NCI-H187 (cell line): ENCODE measurements around the gene SLC35F3.
A peak's percentile ranks its signal among the peaks of the same experiment; 100 is the strongest.
"Not testable (repeated sequence)": the region's sequence is repeated elsewhere in the genome, so short reads cannot be mapped to it uniquely, and the experiment has no call there.

Experiments used
- DNase-seq, 2 experiments: peaks; one replicate each; lab custom pipeline; 2025; lab: John Stamatoyannopoulos, UW

The SLC35F3 gene

DNA sequence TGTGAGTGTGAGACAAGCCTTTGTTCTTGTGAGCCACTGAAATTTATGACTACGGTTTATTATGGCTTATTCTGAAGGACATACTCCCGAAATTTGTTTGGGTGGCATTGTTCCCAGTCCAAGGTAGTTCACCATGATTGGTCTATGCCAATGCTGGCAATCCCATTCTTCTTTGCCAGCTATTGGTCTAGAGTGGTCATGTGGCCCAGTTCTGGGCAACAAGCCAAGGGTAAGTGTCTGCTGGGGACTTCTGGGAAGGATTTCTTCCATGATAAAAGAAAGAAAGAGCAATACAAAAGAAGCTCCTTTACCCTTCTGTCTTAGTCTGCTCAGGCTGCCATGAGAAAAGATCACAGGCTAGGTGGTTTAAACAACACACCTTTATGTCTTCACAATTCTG, 201.6 kb downstream of the SLC35F3 start:
- no peak for DNase-seq

DNA sequence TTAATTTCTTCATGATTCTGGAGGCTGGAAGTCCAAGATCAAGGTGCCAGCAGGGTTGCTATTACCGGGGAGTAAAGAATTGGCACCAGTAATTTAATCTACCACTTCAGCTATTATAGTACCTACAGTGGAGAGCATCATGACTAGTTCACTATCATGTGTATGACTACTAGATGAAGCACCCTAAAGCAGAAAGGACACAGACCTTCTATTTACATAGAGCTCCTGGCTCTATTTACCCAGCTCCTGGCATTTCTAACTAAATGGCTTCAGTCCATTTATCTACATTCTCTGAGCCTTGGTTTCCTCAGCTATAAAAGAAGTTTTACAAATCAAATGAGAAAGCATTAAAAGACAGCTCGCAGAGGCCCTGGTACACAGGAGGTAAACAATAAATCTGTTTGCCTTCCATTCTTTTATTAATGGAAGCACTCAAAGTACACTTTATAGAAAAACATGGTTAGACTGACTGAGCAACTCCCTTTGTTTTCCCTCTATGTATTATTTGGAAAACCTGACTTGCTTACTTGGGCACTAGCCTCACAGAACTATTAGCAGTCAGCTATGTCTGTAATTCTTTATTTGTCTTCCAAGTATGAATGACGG, 203.0 kb downstream of the SLC35F3 start:
- DNase-seq = no peak

DNA sequence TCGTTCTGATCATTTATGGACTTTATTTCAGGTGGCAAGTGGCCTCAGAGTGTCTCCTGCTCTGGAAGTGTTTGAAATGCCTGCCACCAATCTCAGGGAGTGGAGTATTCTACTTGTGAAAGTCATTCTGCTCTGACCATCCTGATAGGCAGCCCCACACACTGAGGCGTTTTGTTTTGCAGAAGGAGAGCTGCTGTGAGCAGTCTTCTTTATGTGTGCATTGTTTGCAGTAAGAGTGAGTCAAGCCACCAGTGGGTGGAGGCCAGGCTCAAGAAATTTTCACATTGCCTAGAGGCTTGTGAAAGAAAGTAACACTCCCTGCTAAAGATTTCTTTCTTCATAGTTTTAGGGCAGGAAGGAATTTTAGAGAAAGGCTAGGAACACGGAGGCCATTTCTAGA, 204.4 kb downstream of the SLC35F3 start:
- DNase-seq = no peak

DNA sequence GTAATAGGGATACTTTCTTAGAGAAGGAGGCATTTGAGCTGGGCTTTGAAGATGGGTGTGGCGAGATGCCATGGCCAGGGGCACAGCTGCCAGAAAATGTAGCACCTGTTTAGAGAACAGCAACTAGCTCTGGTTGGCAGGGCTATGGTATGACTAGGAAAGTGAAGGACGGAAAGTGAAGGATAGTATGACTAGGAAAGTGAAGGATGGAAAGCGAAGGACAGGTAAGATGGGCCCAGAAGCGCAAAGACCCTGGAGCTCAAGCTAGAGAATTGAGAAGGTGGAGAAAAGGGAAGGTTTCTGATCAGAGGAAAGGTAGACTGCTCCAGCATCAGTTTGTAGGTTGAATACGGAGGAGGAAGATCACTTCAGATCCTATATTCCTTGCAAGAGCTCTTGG, 205.4 kb downstream of the SLC35F3 start:
- DNase-seq = no peak

DNA sequence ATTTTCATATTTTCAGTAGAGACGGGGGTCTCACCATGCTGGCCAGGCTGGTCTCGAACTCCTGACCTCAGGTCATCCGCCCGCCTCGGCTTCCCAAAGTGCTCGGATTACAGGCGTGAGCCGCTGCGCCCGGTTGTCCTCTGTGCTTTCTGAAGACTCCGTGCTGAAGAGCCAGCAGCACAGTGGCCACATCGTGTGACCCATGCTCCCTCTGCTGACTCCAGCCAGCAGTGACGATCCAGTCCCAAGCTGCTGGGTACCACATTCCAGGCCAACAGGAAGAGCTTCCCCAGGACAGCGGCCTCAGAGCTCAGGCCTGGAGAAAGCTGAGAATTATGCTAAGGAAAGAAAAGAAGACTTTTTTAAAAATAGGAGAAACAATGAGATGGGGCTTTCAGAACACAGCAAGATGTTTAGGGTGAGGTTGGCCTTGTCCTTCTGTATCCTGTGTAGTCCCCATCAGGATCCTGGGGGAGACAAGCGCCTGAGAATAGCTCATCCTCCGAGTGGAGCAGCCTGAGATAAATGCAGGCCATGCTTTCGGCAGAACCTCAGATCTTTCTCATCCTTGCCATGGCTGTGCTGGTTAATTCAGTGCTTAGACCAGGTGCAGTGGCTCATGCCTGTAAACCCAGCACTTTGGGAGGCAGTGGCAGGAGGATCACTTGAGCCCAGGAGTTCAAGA, 207.1 kb downstream of the SLC35F3 start:
- DNase-seq = no peak

DNA sequence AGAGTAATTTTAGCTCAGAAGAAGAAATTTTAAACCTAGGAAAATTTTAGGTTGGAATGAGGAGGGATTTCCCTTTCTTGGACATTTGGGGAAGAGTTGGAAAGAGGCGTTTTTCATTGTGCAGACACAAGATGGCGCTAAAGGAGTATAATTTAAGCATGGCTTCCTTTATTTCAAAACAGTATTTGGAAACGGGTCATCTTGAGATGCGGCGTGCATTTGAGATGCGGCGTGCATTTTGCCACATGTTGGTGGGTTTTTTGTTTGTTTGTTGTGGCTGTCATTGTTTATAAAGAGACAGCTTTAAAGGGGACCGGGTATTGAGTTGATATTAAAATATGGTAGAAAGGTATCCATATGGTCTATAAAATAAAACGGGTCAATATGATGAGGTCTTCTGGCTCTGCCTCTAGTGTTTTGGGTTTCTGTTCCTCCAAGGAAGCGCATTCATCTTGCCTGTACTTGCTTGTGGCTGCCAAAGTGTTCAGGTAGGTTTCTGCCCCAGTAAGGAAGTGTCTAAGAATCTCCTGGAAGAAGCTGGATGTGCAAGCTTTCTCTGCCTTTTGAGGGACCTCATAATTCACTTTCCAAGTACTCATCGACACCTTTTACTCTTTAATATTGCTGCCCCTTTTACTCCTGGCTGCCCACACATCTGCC, 210.3 kb downstream of the SLC35F3 start:
- DNase-seq = peak in 1 of 2 experiments; percentile 10

DNA sequence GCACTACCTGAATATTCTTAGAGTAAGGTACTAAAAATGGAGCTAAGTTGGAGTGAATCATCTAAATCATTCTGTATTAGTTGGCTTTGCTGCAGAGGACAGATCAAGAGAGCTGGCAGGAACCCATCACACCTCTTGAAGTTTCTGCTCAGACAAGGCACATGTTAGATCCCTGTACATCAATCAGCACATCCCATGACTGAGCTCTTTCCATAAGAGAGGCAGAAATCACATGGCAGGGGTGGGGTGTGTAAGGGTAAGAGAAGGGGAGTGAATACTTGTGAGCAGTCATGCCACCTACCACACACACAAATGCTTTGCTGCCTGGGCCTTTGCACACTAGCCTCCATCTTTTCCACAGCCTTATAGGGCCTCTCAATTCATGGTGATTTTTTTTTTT, 214.4 kb downstream of the SLC35F3 start:
- no peak for DNase-seq

DNA sequence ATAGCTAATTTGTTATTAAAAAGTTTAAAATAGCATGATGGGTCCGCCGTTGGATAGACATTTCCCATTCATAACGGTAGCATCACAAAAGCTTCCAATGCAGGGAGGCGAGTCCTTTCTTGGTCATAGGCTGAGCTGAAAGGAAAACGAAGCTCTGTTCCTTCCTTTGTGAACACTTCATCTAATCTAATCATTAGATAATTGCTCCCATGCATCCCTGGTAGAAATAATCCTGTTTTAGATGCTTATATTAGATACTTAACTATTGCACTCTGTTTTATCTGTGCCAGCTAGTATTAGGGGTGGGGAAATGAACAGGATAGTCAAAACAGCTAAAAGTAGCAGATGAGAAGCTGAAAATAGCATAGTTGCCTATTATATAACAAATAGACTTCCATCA, 215.0 kb downstream of the SLC35F3 start:
- no peak for DNase-seq

DNA sequence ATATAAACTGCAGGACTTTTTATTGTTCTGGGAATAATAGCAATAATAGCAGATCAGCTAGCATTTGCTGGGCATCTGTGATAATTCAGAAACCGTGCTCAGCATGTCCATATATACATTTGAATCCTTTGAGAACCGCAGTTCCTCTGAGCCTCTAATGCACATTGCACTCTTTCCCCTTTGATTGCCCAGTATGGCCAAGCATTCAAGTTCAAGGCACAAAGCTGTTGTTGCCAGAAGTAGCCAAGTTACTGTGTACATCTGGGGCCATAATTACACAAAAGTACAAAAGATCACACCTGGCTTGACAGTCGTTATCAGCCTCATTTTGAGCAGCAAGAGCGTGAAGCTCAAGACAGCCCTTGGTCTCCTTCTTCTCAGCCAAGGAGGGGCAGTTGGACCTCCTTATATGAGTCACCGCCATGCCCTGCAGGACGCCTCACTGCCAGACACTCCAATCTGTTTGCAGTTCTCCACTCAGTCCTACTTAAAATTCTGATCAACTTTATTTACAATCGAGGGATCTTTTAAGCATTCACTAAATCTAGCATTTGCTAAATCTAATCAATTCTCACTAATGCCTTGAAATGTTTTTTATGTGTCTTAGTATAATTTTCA, 216.0 kb downstream of the SLC35F3 start:
- DNase-seq = no peak

DNA sequence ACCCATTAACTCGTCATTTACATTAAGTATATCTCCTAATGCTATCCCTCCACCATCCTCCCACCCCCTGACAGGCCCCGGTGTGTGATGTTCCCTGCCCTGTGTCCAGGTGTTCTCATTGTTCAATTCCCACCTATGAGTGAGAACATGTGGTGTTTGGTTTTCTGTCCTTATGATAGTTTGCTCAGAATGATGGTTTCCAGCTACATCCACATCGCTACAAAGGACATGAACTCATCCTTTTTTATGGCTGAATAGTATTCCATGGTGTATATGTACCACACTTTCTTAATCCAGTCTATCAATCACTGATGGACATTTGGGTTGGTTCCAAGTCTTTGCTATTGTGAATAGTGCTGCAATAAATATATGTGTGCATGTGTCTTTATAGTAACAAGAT, 217.2 kb downstream of the SLC35F3 start:
- not testable (repeated sequence) for DNase-seq

DNA sequence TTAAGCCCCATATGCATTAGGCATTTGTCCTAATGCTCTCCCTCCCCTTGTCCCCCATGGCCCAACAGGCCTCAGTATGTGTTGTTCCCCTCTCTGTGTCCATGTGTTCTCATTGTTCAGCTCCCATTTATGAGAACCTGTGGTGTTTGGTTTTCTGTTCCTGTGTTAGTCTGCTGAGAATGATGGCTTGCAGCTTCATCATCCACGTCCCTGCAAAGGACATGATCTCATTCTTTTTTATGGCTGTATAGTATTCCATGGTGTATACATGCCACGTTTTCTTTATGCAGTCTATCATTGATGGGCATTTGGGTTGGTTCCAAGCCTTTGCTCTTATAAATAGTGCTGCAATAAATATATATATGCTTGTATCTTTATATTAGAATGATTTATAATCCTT, 218.1 kb downstream of the SLC35F3 start:
- not testable (repeated sequence) for DNase-seq

DNA sequence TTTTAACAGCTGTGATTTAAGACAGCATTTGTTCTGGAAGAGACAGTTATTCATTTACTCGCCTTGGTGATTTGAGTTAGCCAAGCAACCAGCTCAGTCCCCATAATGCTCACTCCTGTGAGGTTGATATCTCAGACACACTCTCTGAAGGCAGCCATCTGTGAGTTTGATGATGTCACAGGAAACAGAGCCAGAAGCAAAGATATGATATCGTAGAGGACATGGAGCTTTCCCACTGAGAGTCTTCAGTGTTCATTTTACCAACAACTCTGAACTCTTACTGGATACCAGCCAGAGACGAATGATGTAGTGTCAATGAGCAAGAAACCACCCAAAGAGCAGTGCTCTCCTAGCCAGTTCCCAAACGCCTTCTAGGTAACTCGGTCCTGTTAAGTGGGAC, 219.4 kb downstream of the SLC35F3 start:
- no peak for DNase-seq

DNA sequence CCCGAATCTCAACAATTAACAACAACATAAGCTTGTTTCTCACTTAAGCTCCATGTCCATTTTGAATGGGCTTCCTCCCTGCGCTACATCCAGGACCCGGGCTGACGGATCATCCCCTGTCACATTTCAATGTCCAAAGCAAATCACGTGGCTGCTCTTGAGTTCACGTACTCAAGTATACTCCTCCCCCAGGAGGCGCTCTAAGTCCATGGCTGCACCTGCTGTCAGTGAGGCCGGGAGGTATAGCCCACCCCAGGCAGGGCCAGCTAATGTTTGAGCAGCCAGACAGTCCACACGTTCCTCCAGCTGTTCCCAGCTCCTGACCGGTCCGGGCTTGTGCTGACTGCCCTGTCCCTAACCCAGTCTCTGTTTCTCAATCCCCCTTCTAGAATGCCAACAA, 220.8 kb downstream of the SLC35F3 start:
- DNase-seq = peak in 1 of 2 experiments; percentile 5

DNA sequence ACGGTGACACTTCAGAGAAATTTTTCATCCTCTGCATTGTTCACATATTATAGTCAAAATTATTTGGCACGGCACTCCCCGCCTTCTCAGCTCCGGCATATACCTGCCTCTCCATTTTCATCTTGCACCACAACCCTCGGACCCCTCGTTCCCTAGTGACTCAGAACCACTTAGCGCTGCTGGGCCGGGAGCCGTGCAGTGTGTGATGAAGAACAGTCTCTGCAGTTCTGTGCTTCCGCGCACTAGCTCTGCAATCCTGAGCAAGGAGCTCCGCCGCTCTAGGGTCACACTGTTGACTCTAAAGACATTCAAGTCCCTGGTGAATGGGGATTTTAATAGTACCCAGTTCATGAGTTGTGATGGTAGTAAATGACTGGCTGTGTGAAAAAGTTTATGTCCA, 221.2 kb downstream of the SLC35F3 start:
- DNase-seq = no peak

DNA sequence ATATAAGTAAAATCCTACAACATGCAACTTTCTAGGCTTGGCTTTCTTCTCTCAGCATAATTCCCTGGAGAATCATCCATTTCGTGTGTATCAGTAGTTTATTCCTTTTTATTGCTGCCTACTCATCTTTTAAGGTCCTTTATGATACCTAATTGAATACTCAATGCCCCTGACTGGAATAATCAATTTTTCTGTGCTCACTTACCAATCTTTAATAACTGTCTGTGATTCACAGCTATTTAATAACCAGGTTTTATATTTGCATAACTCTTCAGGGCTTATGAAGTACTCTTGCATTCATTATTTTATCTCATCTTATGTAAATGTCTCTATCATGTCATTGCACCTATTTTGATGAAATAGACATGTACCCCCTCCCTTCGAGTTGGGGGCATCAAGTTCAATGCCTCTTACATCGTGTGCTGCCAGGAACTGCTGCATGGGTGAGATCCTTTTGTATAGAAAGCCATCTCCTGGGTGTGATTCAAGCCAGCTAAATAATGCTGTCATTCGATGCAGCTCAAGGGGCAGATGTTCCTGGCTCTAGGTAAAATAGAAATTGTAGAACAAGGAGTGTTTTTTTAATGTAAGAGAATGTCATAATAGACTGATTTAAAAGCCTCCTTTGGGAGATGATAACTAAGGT, 222.7 kb downstream of the SLC35F3 start:
- DNase-seq = no peak

DNA sequence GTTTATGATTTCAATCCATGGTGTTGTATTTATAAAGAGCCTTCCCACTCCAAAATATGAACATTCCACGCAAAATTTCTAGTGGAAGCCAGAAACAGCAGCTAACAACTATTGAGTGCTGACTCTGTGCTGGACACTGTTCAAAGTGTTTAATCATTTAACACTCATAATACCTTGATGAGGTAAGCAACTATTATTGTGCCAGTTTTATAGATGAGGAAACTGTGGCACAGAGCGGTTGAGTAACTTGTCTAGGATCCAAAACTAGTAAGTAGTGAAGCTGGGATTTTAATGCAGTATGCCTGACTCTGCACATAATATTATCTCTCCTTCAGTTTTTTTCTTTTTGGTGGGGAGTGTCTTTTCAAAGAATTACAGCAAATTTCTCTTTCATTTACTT, 228.3 kb downstream of the SLC35F3 start:
- DNase-seq = no peak

DNA sequence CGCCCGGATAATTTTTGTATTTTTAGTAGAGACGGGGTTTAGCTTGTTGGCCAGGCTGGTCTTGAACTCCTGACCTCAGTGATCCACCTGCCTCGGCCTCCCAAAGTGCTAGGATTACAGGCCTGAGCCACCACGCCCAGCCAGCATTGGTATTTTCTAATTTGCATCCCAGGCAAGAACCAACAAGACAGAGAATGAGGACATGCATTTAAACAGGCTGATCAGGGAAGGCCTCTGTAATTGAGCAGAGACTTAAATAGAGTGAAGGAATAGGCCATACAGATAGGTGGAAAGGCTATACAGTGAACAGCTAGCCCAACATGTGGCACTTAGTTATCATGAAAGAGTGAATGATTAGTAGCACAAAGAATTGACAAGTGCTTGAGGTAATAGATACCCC, 230.4 kb downstream of the SLC35F3 start:
- no peak for DNase-seq

DNA sequence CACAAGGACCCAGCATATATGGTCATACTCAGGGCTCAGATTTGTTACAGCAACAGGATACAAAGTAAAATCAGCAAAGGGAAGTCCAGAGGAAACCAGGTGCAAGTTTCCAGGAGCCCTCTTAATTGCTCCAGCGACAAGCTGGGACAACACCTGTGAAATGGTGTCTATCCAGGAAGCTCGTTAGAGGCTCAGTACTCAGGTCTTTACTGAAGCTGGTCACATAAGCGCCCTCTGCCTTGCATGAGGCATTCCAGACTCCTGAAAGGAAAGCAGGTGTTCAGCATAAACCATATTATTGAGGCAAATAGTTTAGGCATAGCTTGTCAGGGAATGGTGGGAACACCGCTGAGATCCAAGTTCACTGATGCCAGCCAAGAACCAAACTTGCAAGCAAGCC, 231.0 kb downstream of the SLC35F3 start:
- DNase-seq = no peak

DNA sequence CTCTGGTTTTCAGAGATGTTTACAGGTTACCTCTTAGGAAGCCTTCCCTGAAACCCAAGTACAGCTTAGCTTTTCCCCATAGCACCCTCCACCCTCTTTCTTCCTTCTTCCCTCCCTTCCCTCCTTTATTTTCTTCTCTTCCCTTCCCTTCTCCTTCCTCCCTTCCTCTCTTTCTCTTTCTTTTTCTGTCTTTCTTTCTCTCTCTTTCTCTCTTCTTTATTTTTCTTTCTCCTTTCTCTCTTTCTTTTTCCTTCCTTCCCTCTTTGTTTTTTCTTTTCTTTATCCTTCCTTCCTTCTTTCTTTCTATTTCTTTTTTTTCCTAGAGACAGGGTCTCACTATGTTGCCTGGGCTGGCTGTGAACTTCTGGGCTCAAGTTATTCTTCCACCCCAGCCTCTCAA, 231.6 kb downstream of the SLC35F3 start:
- no peak for DNase-seq

DNA sequence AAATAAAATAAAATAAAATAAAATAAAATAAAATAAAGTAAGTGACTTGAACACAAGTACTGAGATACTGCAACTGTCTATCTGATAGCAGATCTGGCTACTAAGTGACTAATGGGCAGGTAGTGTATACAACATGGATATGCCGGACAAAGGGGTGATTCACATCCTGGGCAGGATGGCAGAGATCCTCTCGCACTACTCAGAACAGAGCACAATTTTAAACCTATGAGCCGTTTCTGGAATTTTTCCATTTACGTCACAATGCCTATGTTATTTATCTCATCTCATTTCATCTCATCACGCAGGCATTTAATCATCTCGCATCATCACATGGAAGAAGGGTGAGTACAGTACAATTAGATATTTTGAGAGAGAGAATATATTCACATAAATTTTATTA, 235.5 kb downstream of the SLC35F3 start:
- no peak for DNase-seq

DNA sequence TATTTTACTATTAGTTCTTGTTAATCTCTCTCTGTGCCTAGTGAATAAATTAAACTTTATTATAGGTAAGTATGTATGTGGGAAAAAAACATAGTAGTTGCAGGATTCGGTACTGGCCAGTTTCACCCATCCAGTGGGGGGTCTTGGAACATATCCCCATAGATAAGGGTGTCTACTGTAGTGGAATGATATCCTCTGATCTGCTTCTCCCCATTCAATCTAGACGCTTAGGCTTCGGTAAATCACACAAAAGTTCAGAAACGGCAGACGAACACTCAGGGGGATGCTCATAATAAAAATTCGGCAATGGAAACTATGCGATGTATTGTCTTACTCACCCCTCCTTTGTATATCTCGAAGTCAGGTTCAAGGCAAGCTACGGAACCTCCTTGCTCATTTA, 235.9 kb downstream of the SLC35F3 start:
- no peak for DNase-seq

DNA sequence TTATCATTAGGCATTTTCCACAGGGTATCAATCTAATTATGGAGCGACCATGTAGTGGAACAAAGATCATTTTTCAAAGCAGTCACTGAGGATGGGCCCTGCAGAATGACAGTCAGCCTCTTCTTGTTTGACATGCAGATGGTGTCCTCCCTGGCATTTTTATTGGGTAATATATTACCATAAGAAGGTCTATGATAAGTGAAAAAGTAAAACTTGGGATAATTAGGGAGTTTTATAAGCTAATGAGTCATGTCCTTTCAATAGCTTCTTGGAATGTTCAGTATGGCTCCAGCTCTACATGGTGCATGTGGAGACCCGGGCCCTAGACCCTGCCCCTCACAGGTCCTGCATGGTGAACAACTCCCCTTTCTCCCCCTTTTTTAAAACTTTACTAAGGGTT, 236.5 kb downstream of the SLC35F3 start:
- no peak for DNase-seq

DNA sequence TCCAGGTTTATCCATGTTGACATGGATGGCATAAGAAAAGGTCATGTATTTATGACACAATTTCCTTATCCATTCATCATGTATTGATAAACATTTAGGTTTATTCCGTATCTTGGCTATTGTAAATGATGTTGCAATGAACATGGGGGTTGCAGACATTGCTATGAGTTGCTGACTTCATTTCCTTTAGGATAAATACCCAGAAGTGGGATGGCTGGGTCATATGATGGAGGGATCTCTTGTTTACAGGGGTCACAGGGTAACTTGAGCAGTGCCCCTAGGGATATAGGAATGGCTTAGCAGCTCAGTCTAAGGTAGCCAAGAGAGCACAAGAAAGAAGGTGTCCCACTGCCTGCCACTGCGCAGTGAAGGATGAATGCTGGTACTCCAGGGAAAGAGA, 239.2 kb downstream of the SLC35F3 start:
- DNase-seq = no peak
